ENCODE data around the gene SPC24.
A peak's percentile ranks its signal among the peaks of the same experiment; 100 is the strongest.
"Not testable (repeated sequence)": the region's sequence is repeated elsewhere in the genome, so short reads cannot be mapped to it uniquely, and the experiment has no call there.

The SPC24 gene

GRCh38 chr19:11131471-11131870 lies 24.1 kb downstream of the SPC24 start:
- DNase-seq: no peak

- DNase-seq: peak in 49 of 58 donors; percentile 2 to 76 (median 29)
Observed at GRCh38 chr19:11130824-11131455, 24.6 kb downstream of the SPC24 start.

GRCh38 chr19:11127905-11128304 lies 27.7 kb downstream of the SPC24 start:
- no peak for DNase-seq

GRCh38 chr19:11125994-11126685 lies 29.4 kb downstream of the SPC24 start:
- peak in 49 of 58 donors; percentile 1 to 86 (median 34) for DNase-seq

GRCh38 chr19:11124157-11124556 lies 31.4 kb downstream of the SPC24 start:
- not testable (repeated sequence) for DNase-seq

- DNase-seq: no peak
Observed at GRCh38 chr19:11123114-11123513, 32.5 kb downstream of the SPC24 start.

- not testable (repeated sequence) for DNase-seq
Observed at GRCh38 chr19:11121963-11122362, 33.6 kb downstream of the SPC24 start.

- DNase-seq: no peak
Observed at GRCh38 chr19:11116507-11116906, 39.1 kb downstream of the SPC24 start.

GRCh38 chr19:11115895-11116446 lies 39.6 kb downstream of the SPC24 start:
- DNase-seq: peak in 1 of 58 donors; percentile 8

- no peak for DNase-seq
Observed at GRCh38 chr19:11115042-11115441, 40.5 kb downstream of the SPC24 start.

- no peak for DNase-seq
Observed at GRCh38 chr19:11113140-11113708, 42.4 kb downstream of the SPC24 start.

GRCh38 chr19:11111771-11112144 lies 43.8 kb downstream of the SPC24 start:
- DNase-seq: no peak

- no peak for DNase-seq
Observed at GRCh38 chr19:11111117-11111770, 44.3 kb downstream of the SPC24 start.

GRCh38 chr19:11108746-11109145 lies 46.8 kb downstream of the SPC24 start:
- DNase-seq: no peak

GRCh38 chr19:11106477-11106876 lies 49.1 kb downstream of the SPC24 start:
- DNase-seq: no peak

GRCh38 chr19:11105014-11105636 lies 50.5 kb downstream of the SPC24 start:
- no peak for DNase-seq

GRCh38 chr19:11103667-11104066 lies 51.9 kb downstream of the SPC24 start:
- DNase-seq: not testable (repeated sequence)

GRCh38 chr19:11102944-11103343 lies 52.6 kb downstream of the SPC24 start:
- DNase-seq: peak in 14 of 58 donors; percentile 2 to 36 (median 16)

- DNase-seq: no peak
Observed at GRCh38 chr19:11101057-11101456, 54.5 kb downstream of the SPC24 start.

GRCh38 chr19:11100049-11100448 lies 55.5 kb downstream of the SPC24 start:
- no peak for DNase-seq

- no peak for DNase-seq
Observed at GRCh38 chr19:11098861-11099260, 56.7 kb downstream of the SPC24 start.

Measured in anterior cingulate cortex (tissue), 58 donors.